ENCODE results near the gene TTLL11. TPM values are rescaled to one million over a fixed set of nuclear protein-coding genes. Genes with fewer than 3 reads are reported as not detected.

Gene TTLL11
- total RNA-seq, 6 experiments from 2014 or later = 3.2 to 5.2 (median 4.1) TPM

GRCh38 chr9:121991307-121991661 lies 101.8 kb downstream of the TTLL11 start:
- intact Hi-C loops (cut with DNase I) = loop anchor here in 1 of 2 donors (10.0 kb wide), 2 partner anchors 246 to 446 kb away; no protein-coding TSS in a partner anchor
- Histone ChIP-seq H3K36me3 (no peaks in the 10 kb centered on the region), H3K27me3 (no peaks in the 10 kb centered on the region), H3K4me3 (no peak overlapping the region), H3K4me1 (peaks cover 0 to 4% (median 0%) of the 10 kb centered on the region in 4 donors), H3K27ac (no peak overlapping the region), H3K9me3 (no peaks in the 10 kb centered on the region)
- whole genome bisulfite sequencing (ENCODE audit: insufficient coverage, low coverage, low lambda C conversion rate, missing lambda C conversion rate) = 63% methylated on average over 4 of the region's 4 CpGs
- TF ChIP-seq POLR2A (IDR thresholded peaks at IDR 0.05) = no peak
- TF ChIP-seq CTCF (IDR thresholded peaks at IDR 0.05) = no peak
- ATAC-seq (no peak), DNase-seq (no peak)

- Histone ChIP-seq H3K27ac (no peak overlapping the region), H3K9me3 (no peaks in the 10 kb centered on the region), H3K36me3 (no peaks in the 10 kb centered on the region), H3K27me3 (no peaks in the 10 kb centered on the region), H3K4me3 (no peak overlapping the region), H3K4me1 (peaks cover 0 to 4% (median 0%) of the 10 kb centered on the region in 4 donors)
- TF ChIP-seq POLR2A (IDR thresholded peaks at IDR 0.05) (no peak), CTCF (IDR thresholded peaks at IDR 0.05) (no peak)
- intact Hi-C loops (cut with DNase I) = loop anchor here in 1 of 2 donors (10.0 kb wide), 2 partner anchors 246 to 446 kb away; no protein-coding TSS in a partner anchor
- no peak for DNase-seq
- ATAC-seq = no peak
- 67% methylated on average over 8 of the region's 9 CpGs for WGBS (ENCODE audit: insufficient coverage, low coverage, low lambda C conversion rate, missing lambda C conversion rate)
Measured at GRCh38 chr9:121990600-121991306, 102.4 kb downstream of the TTLL11 start.

GRCh38 chr9:121989010-121989409 lies 104.1 kb downstream of the TTLL11 start:
- Histone ChIP-seq H3K27me3 (no peaks in the 10 kb centered on the region), H3K4me3 (no peak overlapping the region), H3K9me3 (no peaks in the 10 kb centered on the region), H3K27ac (no peak overlapping the region), H3K36me3 (no peaks in the 10 kb centered on the region), H3K4me1 (peaks cover 0 to 4% (median 0%) of the 10 kb centered on the region in 4 donors)
- ATAC-seq = no peak
- TF ChIP-seq POLR2A (IDR thresholded peaks at IDR 0.05) (no peak), CTCF (IDR thresholded peaks at IDR 0.05) (no peak)
- whole genome bisulfite sequencing (ENCODE audit: insufficient coverage, low coverage, low lambda C conversion rate, missing lambda C conversion rate) = 87% methylated on average over 12 of the region's 13 CpGs
- no peak for DNase-seq
- intact Hi-C loops (cut with DNase I) = loop anchor here in 1 of 2 donors (5.0 kb wide), 1 partner anchor 297 kb away; no protein-coding TSS in a partner anchor

GRCh38 chr9:121987314-121987713 lies 105.8 kb downstream of the TTLL11 start:
- Histone ChIP-seq H3K4me1 (peaks cover 0 to 2% (median 0%) of the 10 kb centered on the region in 4 donors), H3K27me3 (no peaks in the 10 kb centered on the region), H3K36me3 (no peaks in the 10 kb centered on the region), H3K4me3 (no peak overlapping the region), H3K27ac (no peak overlapping the region), H3K9me3 (no peaks in the 10 kb centered on the region)
- TF ChIP-seq POLR2A (IDR thresholded peaks at IDR 0.05) = no peak
- TF ChIP-seq CTCF (IDR thresholded peaks at IDR 0.05) = no peak
- DNase-seq (no peak), ATAC-seq (no peak)
- intact Hi-C loops (cut with DNase I) = loop anchor here in 1 of 2 donors (5.0 kb wide), 1 partner anchor 295 kb away; no protein-coding TSS in a partner anchor
- 95% methylated on average over 6 of the region's 7 CpGs for WGBS (ENCODE audit: insufficient coverage, low coverage, low lambda C conversion rate, missing lambda C conversion rate)

All from right lobe of liver (tissue), 6 donors.